ENCODE data around the gene SMCHD1. TPM values are rescaled to one million over a fixed set of nuclear protein-coding genes. Genes with fewer than 3 reads are reported as not detected.
"Not testable (repeated sequence)": the region's sequence is repeated elsewhere in the genome, so short reads cannot be mapped to it uniquely, and the experiment has no call there.

The SMCHD1 gene
- total RNA-seq, 1 experiment from 2014 or later: 48.6 TPM

DNA sequence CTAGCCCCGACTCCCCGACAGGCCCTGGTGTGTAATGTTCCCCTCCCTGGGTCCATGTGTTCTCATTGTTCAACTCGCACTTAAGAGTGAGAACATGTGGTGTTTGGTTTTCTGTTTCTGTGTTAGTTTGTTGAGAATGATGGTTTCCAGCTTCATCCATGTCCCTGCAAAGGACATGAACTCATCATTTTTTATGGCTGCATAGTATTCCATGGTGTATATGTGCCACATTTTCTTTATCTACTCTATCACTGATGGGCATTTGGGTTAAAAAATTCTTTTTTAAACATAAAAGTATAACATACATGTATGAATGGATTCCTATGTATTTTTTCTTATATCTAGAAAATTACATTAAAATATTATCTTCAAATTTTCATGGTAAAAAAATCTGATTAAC is 84.6 kb downstream of the SMCHD1 start:
- ATAC-seq; H3K27ac ChIP-seq (ENCODE audit: low read depth, low read length); RAD21 ChIA-PET (ENCODE audit: low non-redundant PET in 1 of 2, low total read pairs in 2 of 2, uncharacterized antibody in 2 of 2, unreplicated experiment in 2 of 2); H4K20me1 ChIP-seq (ENCODE audit: insufficient read depth); H3K4me2 ChIP-seq (ENCODE audit: low read length); intact Hi-C loops (cut with micrococcal nuclease); H3K9ac ChIP-seq (ENCODE audit: low read length); CTCF ChIA-PET; H3K4me1 ChIP-seq (ENCODE audit: control insufficient read depth in 1 of 2, insufficient read depth in 2 of 2, low read length in 2 of 2); H3K79me2 ChIP-seq (ENCODE audit: insufficient read depth, low read length); H3K27me3 ChIP-seq (ENCODE audit: insufficient read depth, low read length); H3K4me3 ChIP-seq (replicated peaks in 1 of 2; ENCODE audit: low read depth in 1 of 2, low read length in 2 of 2); H2AFZ ChIP-seq (ENCODE audit: low read depth, low read length, poor library complexity, severe bottlenecking); BruUV-seq (replicated peaks); DNase-seq (ENCODE audit: low read depth, low spot score); H3K9me3 ChIP-seq (ENCODE audit: control insufficient read depth in 1 of 2, insufficient read depth in 1 of 2, low read depth in 1 of 2, low read length in 2 of 2); H3K9me2 ChIP-seq (ENCODE audit: insufficient read depth): not testable (repeated sequence)
- peaks cover 21 to 24% of the 10 kb centered on the region in 2 experiments; a peak in 3 of 4 replicates for H3K36me3 ChIP-seq (ENCODE audit: control insufficient read depth in 1 of 2, insufficient read depth in 2 of 2, low read length in 2 of 2)
- POLR2A ChIA-PET: interaction anchor here (1.3 kb wide), 1 partner anchor 11 kb away, joined by 3 read pairs; no protein-coding TSS in a partner anchor

DNA sequence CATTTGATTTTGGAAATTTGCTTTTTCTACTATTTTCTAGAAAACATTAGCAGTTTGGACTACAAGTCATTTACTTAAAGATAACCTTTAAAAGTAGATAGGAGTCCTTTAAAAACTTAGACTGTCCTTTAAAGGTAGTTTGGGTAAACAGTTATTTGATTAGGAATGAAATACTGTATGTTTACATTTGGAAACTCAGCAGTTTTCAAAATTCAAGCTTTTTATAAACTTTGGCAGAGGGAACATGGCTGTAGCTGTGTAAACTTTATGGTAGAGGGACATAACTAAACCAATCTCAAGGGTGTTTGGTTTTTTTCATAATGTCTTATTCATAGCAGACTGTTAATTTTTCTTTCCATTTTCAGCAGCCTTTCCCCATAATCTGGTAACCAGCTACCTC is 90.7 kb downstream of the SMCHD1 start:
- no peaks in the 10 kb centered on the region for H3K9me2 ChIP-seq (ENCODE audit: insufficient read depth)
- RAD21 ChIA-PET (ENCODE audit: low non-redundant PET in 1 of 2, low total read pairs in 2 of 2, uncharacterized antibody in 2 of 2, unreplicated experiment in 2 of 2): no interaction called here
- no peaks in the 10 kb centered on the region for H3K79me2 ChIP-seq (ENCODE audit: insufficient read depth, low read length)
- no peaks in the 10 kb centered on the region for H3K27me3 ChIP-seq (ENCODE audit: insufficient read depth, low read length)
- ATAC-seq: no peak
- CTCF ChIA-PET: no interaction called here
- no peaks in the 10 kb centered on the region for H4K20me1 ChIP-seq (ENCODE audit: insufficient read depth)
- TF ChIP-seq ZFX (IDR thresholded peaks at IDR 0.05) (no peak), RAD21 (IDR thresholded peaks at IDR 0.05; ENCODE audit: low read depth) (no peak), EZH2 (IDR thresholded peaks at IDR 0.05) (no peak), EZH2phosphoT487 (IDR thresholded peaks at IDR 0.05; ENCODE audit: borderline replicate concordance) (no peak), POLR2AphosphoS5 (IDR thresholded peaks at IDR 0.05; ENCODE audit: low read depth, low read length) (no peak), JUND (IDR thresholded peaks at IDR 0.05) (no peak), ATF3 (IDR thresholded peaks at IDR 0.05) (no peak), TCF7L2 (IDR thresholded peaks at IDR 0.05; ENCODE audit: borderline replicate concordance, extremely low read depth, insufficient read depth, insufficient read length) (no peak), EGR1 (IDR thresholded peaks at IDR 0.05; ENCODE audit: low read depth) (no peak), CBX3 (IDR thresholded peaks at IDR 0.05; ENCODE audit: low read depth) (no peak), ELF1 (IDR thresholded peaks at IDR 0.05; ENCODE audit: borderline replicate concordance, low read depth) (no peak), ZNF274 (IDR thresholded peaks at IDR 0.05; ENCODE audit: low read depth, low read length) (no peak)
- TF ChIP-seq, protein P1, sequence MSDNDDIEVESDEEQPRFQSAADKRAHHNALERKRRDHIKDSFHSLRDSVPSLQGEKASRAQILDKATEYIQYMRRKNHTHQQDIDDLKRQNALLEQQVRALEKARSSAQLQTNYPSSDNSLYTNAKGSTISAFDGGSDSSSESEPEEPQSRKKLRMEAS (IDR thresholded peaks at IDR 0.05): no peak
- H3K27ac ChIP-seq (ENCODE audit: low read depth, low read length): no peak overlapping the region
- no peaks in the 10 kb centered on the region for H3K4me1 ChIP-seq (ENCODE audit: control insufficient read depth in 1 of 2, insufficient read depth in 2 of 2, low read length in 2 of 2)
- BruUV-seq (replicated peaks): no TSS peak
- H2AFZ ChIP-seq (ENCODE audit: low read depth, low read length, poor library complexity, severe bottlenecking): no peak overlapping the region
- peaks cover 30 to 33% of the 10 kb centered on the region in 2 experiments for H3K36me3 ChIP-seq (ENCODE audit: control insufficient read depth in 1 of 2, insufficient read depth in 2 of 2, low read length in 2 of 2)
- H3K9ac ChIP-seq (ENCODE audit: low read length): no peak overlapping the region
- DNase-seq (ENCODE audit: low read depth, low spot score): no peak
- no peak overlapping the region for H3K4me3 ChIP-seq (replicated peaks in 1 of 2; ENCODE audit: low read depth in 1 of 2, low read length in 2 of 2)
- no peak overlapping the region for H3K4me2 ChIP-seq (ENCODE audit: low read length)
- POLR2A ChIA-PET: no interaction called here
- no peaks in the 10 kb centered on the region for H3K9me3 ChIP-seq (ENCODE audit: control insufficient read depth in 1 of 2, insufficient read depth in 1 of 2, low read depth in 1 of 2, low read length in 2 of 2)
- intact Hi-C loops (cut with micrococcal nuclease): no loop called here
